ENCODE results near the gene SGK2. TPM values are rescaled to one million over a fixed set of nuclear protein-coding genes. Genes with fewer than 3 reads are reported as not detected.

The SGK2 gene
- total RNA-seq, 1 donor from 2014 or later: 0.32 TPM

DNA sequence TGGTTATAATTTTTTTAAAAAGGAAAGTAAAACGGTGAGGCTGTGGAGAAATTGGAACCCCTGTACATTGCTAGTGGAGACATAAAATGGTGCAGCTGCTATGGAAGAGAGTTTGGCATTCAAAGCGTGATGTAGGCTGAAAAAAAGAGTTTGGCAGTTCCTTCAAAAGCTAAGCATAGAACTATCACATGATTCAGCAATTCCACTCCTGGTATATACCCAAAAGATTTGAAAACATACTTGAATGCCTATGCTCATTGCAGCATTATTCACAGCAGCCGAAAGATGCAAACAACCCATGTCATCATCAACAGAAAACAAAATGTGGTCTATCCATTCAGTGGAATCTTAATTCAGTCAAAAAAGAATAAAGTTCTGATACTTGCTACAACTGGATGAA, 4.5 kb upstream of the SGK2 start:
- intact Hi-C loops (cut with micrococcal nuclease): no loop called here
- no peak for DNase-seq (ENCODE audit: low spot score)
- no peak overlapping the region for H3K4me3 Mint-ChIP-seq (ENCODE audit: low read depth)
- H3K36me3 Mint-ChIP-seq (ENCODE audit: low read depth): no peaks in the 10 kb centered on the region
- no peak overlapping the region for H3K27ac Mint-ChIP-seq
- peaks cover 3% of the 10 kb centered on the region for H3K27me3 Mint-ChIP-seq (ENCODE audit: low read depth)
- H3K9me3 Mint-ChIP-seq: no peaks in the 10 kb centered on the region
- H3K4me1 Mint-ChIP-seq (ENCODE audit: low read depth): no peaks in the 10 kb centered on the region

DNA sequence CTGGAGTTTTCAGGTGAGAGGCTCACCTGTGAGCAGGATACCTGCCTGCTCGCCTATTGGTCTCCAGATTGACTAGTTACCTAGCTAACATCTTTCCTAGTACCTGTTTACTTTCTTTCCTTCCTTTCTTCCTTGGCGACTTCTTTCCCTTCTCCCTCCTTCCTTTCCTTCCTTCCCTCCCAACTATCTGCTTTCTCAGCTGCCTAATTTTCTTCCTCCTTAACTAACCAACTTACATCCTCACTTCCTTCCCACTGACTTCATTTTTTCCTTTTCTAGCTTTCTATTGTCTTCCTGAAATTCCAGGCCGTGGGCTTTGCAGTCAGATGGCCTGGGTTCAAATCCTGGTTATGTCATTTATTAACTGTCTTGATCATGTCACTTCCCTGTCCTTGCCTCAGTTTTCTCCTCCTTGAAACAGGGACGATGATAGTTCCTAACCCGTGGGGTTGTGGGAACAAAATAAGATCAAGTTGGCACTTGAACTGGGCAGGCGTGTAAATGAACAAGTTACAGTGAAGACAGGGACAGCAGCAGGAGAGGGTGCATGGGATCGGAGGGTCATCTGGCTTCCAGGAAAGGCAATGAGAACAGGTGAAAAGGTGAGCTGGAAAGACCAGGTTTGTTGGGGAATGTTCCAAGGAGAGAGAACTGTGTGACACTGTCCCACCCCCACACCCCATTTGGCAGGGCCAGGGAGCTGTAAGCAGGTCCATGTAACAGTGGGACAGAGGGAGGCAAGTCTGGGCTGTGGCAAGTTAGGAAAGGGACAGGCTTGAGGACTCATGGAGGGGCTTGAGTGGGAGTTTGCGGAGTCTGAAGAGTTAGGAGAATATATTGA, 540 bp downstream of the SGK2 start:
- H3K4me1 Mint-ChIP-seq (ENCODE audit: low read depth): no peaks in the 10 kb centered on the region
- H3K27me3 Mint-ChIP-seq (ENCODE audit: low read depth): peaks cover 3% of the 10 kb centered on the region
- no peaks in the 10 kb centered on the region for H3K9me3 Mint-ChIP-seq
- no peak for DNase-seq (ENCODE audit: low spot score)
- no peaks in the 10 kb centered on the region for H3K36me3 Mint-ChIP-seq (ENCODE audit: low read depth)
- intact Hi-C loops (cut with micrococcal nuclease): no loop called here
- H3K4me3 Mint-ChIP-seq (ENCODE audit: low read depth): no peak overlapping the region
- H3K27ac Mint-ChIP-seq: no peak overlapping the region

DNA sequence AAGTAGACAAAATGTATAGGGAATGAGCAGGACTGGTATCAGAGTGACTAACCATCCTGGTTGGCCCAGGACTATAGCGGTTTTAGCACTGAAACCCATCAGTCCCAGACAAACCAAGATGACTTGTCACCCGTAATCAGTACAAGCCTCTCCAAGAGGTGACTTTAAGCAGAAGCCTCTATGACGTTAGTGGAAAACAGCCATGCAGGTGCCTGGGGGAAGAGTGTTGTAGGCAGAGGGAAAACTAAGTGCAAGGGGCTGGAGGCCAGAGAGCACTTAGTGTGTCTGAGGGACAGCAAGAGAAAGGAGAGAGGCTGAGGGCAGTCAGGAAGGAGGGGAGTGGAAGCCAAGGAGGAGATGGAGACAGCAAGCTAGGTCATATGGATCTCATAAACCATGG, 2.1 kb downstream of the SGK2 start:
- Mint-ChIP-seq H3K4me1 (ENCODE audit: low read depth) (no peaks in the 10 kb centered on the region), H3K27me3 (ENCODE audit: low read depth) (no peaks in the 10 kb centered on the region), H3K9me3 (no peaks in the 10 kb centered on the region), H3K4me3 (ENCODE audit: low read depth) (no peak overlapping the region), H3K27ac (no peak overlapping the region), H3K36me3 (ENCODE audit: low read depth) (no peaks in the 10 kb centered on the region)
- no peak for DNase-seq (ENCODE audit: low spot score)
- intact Hi-C loops (cut with micrococcal nuclease): no loop called here

DNA sequence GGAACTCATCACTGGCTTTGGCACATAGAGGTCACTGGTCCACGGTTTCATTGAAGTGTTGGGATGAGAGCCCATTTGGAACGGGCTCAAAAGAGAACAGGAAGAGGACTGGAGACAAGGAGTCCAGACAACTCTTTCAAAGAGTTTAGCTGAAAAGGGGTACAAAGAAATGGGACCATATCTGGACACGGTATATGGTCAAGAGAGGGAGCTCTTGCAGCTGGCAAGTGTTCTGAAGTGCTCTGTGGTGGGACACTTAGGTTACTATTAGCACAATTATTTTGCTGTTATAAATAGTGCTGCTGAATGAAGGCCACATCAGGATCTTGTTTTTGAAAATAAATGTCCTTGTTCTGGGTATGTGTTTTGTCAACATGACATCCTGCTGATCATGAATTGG, 4.6 kb downstream of the SGK2 start:
- intact Hi-C loops (cut with micrococcal nuclease): no loop called here
- Mint-ChIP-seq H3K36me3 (ENCODE audit: low read depth) (no peaks in the 10 kb centered on the region), H3K4me1 (ENCODE audit: low read depth) (no peaks in the 10 kb centered on the region), H3K4me3 (ENCODE audit: low read depth) (no peak overlapping the region), H3K27ac (no peak overlapping the region), H3K9me3 (no peaks in the 10 kb centered on the region), H3K27me3 (ENCODE audit: low read depth) (no peaks in the 10 kb centered on the region)
- DNase-seq (ENCODE audit: low spot score): no peak

DNA sequence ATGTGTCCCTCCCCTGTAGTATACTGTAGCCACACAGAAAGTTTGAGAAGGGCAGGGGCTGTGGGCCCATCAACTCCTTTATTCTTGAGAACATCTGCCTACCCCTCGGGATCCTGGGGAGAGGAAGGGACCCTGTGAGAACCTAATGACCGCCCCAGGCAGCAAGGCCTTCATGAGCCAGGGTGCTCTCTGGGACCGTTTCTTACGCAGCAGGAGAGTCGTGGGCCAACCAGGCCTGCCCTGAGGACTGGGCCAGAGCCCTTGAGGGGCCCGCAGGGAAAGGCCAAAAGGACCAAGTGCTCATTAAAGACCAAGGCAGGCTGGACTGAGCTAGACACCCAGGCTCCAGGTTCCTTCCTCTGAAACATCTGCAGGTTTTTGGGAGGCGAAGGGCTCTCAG, 5.2 kb downstream of the SGK2 start:
- no peak overlapping the region for H3K27ac Mint-ChIP-seq
- H3K36me3 Mint-ChIP-seq (ENCODE audit: low read depth): no peaks in the 10 kb centered on the region
- intact Hi-C loops (cut with micrococcal nuclease): no loop called here
- H3K4me3 Mint-ChIP-seq (ENCODE audit: low read depth): no peak overlapping the region
- no peaks in the 10 kb centered on the region for H3K27me3 Mint-ChIP-seq (ENCODE audit: low read depth)
- H3K9me3 Mint-ChIP-seq: no peaks in the 10 kb centered on the region
- DNase-seq (ENCODE audit: low spot score): no peak
- H3K4me1 Mint-ChIP-seq (ENCODE audit: low read depth): no peaks in the 10 kb centered on the region

DNA sequence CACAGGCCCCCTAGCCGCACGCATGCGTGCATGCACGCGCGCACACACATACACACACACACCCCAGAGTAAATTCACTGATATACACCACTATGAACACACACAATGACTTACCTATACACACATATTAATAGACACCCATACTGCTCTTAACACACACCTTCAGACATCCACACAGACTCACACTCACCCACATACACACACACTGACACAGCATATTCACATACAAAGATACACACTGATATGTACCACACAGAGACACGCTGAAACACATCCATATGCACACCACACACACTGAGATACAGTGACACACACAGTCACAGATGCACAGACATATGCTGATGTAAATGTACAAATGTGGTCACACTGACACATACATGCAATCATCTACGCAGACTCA, 5.6 kb downstream of the SGK2 start:
- Mint-ChIP-seq H3K4me3 (ENCODE audit: low read depth) (no peak overlapping the region), H3K9me3 (no peaks in the 10 kb centered on the region), H3K27me3 (ENCODE audit: low read depth) (no peaks in the 10 kb centered on the region), H3K27ac (no peak overlapping the region), H3K36me3 (ENCODE audit: low read depth) (no peaks in the 10 kb centered on the region), H3K4me1 (ENCODE audit: low read depth) (no peaks in the 10 kb centered on the region)
- intact Hi-C loops (cut with micrococcal nuclease): no loop called here
- DNase-seq (ENCODE audit: low spot score): no peak

DNA sequence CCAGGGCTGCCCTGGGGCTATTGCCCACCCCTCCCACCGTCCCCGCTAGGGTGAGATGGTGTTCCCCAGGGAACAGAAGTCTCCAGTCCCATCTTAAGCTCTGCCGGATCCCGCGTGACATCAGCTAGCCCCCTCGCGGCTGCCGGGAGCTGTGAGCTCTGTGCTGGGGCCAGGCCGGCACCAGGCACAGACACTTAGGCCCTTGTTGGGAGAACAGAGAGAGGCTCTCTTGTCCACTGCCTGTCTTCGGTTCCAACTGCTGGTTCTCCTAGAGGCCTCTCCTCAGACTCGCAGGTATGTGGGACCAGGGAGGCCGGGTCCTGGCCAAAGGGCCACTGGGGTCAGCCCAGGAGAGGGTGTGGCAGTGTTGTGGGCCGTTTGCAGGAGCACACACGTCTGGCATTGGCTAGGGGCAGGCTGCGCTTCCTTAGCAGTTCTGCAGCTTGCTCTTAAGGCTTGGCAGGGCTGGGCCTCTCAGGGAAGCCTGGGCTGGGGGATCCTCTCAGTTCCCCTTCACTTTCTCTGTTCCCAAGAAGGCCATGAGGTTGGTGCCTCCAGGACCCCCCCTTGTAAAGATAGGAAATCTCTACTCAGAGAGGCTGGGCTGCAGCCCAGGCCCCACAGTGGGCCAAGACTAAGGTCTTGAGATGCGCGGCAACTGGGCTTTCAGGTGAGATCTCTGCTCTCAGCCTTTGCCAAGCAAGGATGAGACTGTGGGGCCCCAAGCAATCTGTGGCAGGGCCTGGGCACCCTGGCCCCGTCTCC, 6.3 kb downstream of the SGK2 start:
- H3K27ac Mint-ChIP-seq: no peak overlapping the region

DNA sequence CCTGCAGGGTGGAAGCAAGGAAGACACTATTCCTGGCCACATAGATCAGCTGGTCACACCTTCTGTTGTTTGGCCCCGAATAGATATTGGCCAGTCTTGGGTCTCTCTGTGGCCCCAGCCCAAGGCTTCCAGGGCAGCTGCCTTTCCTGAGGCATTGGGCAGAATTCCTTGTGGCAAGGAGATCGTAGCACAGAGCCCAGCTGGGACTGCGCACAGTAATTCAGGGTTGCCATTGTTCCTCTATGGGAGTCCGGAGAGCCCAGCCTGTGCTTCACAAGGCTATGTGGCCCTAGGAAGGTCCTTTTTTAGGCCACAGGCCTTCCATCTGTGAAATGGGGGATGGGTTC, 6.9 kb downstream of the SGK2 start:
- intact Hi-C loops (cut with micrococcal nuclease): no loop called here
- no peaks in the 10 kb centered on the region for H3K4me1 Mint-ChIP-seq (ENCODE audit: low read depth)
- H3K27ac Mint-ChIP-seq: no peak overlapping the region
- no peaks in the 10 kb centered on the region for H3K27me3 Mint-ChIP-seq (ENCODE audit: low read depth)
- H3K4me3 Mint-ChIP-seq (ENCODE audit: low read depth): no peak overlapping the region
- H3K9me3 Mint-ChIP-seq: no peaks in the 10 kb centered on the region
- no peak for DNase-seq (ENCODE audit: low spot score)
- H3K36me3 Mint-ChIP-seq (ENCODE audit: low read depth): no peaks in the 10 kb centered on the region

More for the DNA sequence above, 6.3 kb downstream of the SGK2 start:
- no peak overlapping the region for H3K4me3 Mint-ChIP-seq (ENCODE audit: low read depth)
- H3K36me3 Mint-ChIP-seq (ENCODE audit: low read depth): no peaks in the 10 kb centered on the region
- no peaks in the 10 kb centered on the region for H3K4me1 Mint-ChIP-seq (ENCODE audit: low read depth)
- DNase-seq (ENCODE audit: low spot score): no peak
- no peaks in the 10 kb centered on the region for H3K9me3 Mint-ChIP-seq
- intact Hi-C loops (cut with micrococcal nuclease): no loop called here
- no peaks in the 10 kb centered on the region for H3K27me3 Mint-ChIP-seq (ENCODE audit: low read depth)

DNA sequence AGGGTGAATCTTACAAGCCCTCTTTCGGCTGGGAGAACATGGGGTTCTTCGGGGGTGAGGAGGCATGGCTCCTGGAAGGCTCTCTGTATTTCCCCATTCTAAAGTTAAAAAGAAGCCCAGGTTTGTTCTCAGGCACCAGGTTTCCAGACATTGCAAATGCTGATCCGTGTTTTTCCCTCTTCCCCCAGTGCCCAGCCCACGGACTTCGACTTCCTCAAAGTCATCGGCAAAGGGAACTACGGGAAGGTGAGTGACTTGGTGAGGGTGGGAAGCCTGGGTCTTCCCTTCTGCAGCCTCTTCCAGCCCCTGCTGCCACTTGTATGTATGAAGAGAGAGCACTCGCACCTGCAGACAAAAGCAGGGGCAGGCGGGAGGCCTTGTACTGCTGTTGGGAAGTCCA, 8.7 kb downstream of the SGK2 start:
- DNase-seq (ENCODE audit: low spot score): no peak
- Mint-ChIP-seq H3K9me3 (no peaks in the 10 kb centered on the region), H3K36me3 (ENCODE audit: low read depth) (no peaks in the 10 kb centered on the region), H3K27ac (no peak overlapping the region), H3K4me3 (ENCODE audit: low read depth) (no peak overlapping the region), H3K27me3 (ENCODE audit: low read depth) (no peaks in the 10 kb centered on the region), H3K4me1 (ENCODE audit: low read depth) (no peaks in the 10 kb centered on the region)
- intact Hi-C loops (cut with micrococcal nuclease): no loop called here

DNA sequence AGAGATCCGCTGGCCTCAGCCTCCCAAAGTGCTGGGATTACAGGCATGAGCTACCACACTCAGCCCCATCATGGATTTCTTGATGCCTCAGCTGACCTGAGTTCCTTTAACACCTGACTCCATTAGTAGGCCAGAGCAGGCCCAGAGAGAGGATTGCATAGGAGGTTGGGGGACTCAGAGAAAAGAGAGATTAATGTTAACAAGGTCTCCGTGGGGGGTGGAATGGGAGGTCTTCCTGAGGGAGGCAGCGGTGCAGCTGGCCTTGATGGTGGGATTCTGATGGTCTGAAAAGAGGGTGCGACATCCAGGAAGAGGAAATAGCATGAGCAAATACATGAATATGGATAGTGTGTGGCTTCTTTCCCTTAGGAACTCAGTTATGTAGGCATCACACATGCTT, 9.9 kb downstream of the SGK2 start:
- H3K9me3 Mint-ChIP-seq: no peaks in the 10 kb centered on the region
- no peak overlapping the region for H3K27ac Mint-ChIP-seq
- no peak overlapping the region for H3K4me3 Mint-ChIP-seq (ENCODE audit: low read depth)

DNA sequence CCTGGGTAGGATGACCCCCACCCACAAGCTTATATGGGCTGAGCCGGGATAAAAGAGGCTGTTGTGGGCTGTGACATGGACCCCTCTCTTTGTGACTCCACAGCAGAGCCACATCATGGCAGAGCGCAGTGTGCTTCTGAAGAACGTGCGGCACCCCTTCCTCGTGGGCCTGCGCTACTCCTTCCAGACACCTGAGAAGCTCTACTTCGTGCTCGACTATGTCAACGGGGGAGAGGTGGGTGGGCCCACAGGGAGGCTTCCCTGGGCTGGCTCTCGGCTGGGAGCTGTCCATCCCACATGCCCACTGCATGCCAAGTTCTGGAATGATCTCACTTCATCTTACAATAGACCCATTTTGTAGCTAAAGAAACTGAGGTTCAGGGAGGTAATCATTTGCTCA, 10.5 kb downstream of the SGK2 start:
- Mint-ChIP-seq H3K36me3 (ENCODE audit: low read depth) (no peaks in the 10 kb centered on the region), H3K9me3 (no peaks in the 10 kb centered on the region), H3K4me1 (ENCODE audit: low read depth) (no peaks in the 10 kb centered on the region), H3K4me3 (ENCODE audit: low read depth) (no peak overlapping the region), H3K27ac (no peak overlapping the region), H3K27me3 (ENCODE audit: low read depth) (no peaks in the 10 kb centered on the region)
- DNase-seq (ENCODE audit: low spot score): no peak
- intact Hi-C loops (cut with micrococcal nuclease): no loop called here

More for the DNA sequence above, 9.9 kb downstream of the SGK2 start:
- Mint-ChIP-seq H3K27me3 (ENCODE audit: low read depth) (no peaks in the 10 kb centered on the region), H3K4me1 (ENCODE audit: low read depth) (no peaks in the 10 kb centered on the region), H3K36me3 (ENCODE audit: low read depth) (no peaks in the 10 kb centered on the region)
- DNase-seq (ENCODE audit: low spot score): no peak
- intact Hi-C loops (cut with micrococcal nuclease): no loop called here

DNA sequence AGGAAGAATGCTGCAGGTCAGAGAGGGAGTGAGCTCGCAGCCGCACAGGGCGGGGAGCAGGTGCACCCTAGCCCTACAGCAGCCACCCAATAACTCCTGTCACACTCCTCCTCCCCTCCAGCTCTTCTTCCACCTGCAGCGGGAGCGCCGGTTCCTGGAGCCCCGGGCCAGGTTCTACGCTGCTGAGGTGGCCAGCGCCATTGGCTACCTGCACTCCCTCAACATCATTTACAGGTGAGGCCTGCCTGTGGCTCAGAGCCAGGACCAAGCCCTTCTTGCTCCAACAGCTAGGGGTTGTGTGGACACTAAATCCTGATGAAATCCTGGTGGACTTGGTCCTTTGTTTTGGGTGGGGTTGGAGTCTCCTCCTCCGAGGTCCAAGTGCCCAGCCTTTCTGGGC, 11.7 kb downstream of the SGK2 start:
- no peaks in the 10 kb centered on the region for H3K4me1 Mint-ChIP-seq (ENCODE audit: low read depth)
- H3K9me3 Mint-ChIP-seq: no peaks in the 10 kb centered on the region
- intact Hi-C loops (cut with micrococcal nuclease): no loop called here

DNA sequence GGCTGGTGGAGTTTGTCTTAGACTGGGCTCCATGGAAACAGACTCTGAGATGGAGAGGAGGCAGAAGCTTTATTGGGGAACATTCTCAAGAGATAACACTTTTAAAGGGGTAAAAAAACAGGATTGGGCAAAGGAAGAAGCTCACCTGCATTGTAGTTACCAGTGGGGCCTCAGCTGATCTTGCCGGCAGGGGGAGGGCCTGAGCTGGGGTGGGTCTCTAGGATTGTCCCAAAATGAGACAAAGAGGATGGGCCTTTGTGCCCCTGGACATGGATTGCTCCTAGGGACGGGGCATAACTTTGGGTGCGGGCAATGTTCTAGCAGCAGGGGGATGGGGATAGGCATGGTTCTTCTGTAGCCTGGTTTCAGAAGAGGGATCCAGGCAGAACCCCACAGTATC, 12.5 kb downstream of the SGK2 start:
- no peak overlapping the region for H3K4me3 Mint-ChIP-seq (ENCODE audit: low read depth)
- no peak overlapping the region for H3K27ac Mint-ChIP-seq
- no peak for DNase-seq (ENCODE audit: low spot score)
- H3K9me3 Mint-ChIP-seq: no peaks in the 10 kb centered on the region
- no peaks in the 10 kb centered on the region for H3K36me3 Mint-ChIP-seq (ENCODE audit: low read depth)
- no peaks in the 10 kb centered on the region for H3K4me1 Mint-ChIP-seq (ENCODE audit: low read depth)
- no peaks in the 10 kb centered on the region for H3K27me3 Mint-ChIP-seq (ENCODE audit: low read depth)
- intact Hi-C loops (cut with micrococcal nuclease): no loop called here

More for the DNA sequence above, 11.7 kb downstream of the SGK2 start:
- Mint-ChIP-seq H3K27me3 (ENCODE audit: low read depth) (no peaks in the 10 kb centered on the region), H3K36me3 (ENCODE audit: low read depth) (no peaks in the 10 kb centered on the region), H3K27ac (no peak overlapping the region), H3K4me3 (ENCODE audit: low read depth) (no peak overlapping the region)
- no peak for DNase-seq (ENCODE audit: low spot score)

Measured in activated T-helper 2 cell treated with anti-CD3 and anti-CD28 coated beads, Interferon-gamma antibody, Interleukin-2, Interleukin-4, amounts not matched to agents 10 μg/mL and 5 μg/mL and 100 μg/mL, durations not matched to agents 14 hours and 24 hours and 36 hours (primary cell).